Islet precursor cell (in vitro differentiated cells): ENCODE results near the gene ADAM17.

Experiments used
- DNase-seq: peaks from one replicate; pipeline ENCODE4 v3.0.0-alpha.2; 2018

Gene ADAM17

DNA sequence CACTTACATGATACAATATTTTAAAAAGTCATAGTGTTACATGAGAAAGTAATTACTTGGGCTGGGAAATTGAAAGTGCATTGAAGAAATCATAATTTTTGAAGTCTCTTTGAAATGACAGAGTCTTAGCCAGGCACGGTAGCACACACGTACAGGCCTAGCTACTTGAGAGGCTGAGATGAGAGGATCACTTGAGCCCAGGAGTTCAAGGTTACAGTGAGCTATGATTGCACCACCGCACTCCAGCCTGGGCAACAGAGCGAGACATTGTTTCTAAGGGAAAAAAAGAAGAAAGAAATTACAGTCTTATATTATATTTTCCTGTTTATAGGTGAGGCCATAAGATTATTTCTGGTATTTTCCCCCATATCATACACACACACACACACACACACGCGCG, 90.5 kb downstream of the ADAM17 start:
- DNase-seq, result no peak

DNA sequence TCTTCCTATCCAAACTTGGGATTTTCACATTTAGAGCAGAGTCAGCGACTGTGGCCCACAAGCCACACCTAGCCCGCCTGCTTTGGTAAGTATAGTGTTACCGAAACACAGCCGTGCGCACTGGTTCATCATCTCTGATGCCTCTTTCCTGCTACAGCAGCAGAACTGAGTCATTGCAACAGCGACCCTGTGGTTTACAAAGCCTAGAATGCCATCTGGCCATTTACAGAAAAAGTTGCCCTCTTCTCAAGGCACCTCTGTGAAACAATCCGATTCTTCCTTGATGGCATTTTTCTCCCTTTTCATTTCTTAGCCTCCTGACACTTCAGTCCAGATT, 92.0 kb downstream of the ADAM17 start:
- DNase-seq, result no peak

DNA sequence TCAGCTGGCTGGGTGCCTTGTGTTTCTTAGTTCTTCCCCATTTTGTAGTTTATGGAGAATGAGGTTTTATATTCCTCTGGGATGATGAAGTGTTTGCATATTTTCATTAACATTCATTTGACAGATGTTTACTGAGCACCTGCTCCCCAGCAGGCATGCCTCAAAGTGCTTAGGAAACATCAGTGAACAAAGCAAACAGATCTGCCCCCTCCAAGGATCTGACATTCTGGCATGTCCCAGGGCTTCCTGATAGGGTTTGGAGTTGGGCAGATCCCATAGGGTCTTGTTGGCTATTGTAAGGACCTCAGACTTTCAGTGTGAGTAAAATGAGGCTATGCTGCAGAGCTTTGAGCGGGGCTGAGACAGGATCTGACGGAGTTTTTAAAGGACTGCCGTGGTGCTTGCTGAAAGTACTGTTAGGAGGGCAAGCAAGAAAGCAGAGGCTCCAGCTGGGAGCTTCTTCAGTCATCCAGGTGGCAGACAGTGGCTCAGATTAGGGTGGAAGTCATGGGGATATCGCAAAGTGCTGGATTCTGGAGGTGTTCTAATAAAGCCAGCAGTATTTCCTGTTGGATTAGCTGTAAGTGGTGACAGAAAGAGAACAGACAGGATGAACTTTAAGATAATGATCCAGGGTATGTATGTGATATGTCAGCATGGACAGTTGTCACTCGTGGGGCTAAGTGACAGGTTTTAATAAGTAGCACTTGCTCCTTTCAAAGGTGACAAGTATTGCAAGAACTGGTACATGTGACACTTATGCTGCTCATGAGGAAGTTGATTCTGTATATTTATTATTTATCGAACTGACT, 92.5 kb downstream of the ADAM17 start:
- DNase-seq, result no peak

DNA sequence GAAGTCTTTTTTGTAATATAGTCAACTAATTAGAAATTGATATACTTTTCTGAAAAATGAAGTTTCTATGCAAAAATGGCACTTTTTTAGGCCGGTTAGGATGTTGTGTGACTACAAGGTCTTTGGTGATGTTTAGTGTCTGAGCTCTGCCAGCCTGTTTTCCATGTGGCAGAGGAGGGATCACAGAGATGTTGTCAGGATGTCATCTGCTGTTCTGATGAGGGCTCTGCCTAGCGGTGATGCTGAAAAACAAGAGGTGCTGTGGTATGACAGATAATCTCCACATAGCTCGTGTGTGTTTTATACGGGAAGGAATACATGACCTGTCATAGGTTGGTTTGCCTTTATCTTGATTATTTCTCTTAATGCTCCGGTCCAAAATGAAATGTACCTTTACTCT, 93.3 kb downstream of the ADAM17 start:
- no peak for DNase-seq

DNA sequence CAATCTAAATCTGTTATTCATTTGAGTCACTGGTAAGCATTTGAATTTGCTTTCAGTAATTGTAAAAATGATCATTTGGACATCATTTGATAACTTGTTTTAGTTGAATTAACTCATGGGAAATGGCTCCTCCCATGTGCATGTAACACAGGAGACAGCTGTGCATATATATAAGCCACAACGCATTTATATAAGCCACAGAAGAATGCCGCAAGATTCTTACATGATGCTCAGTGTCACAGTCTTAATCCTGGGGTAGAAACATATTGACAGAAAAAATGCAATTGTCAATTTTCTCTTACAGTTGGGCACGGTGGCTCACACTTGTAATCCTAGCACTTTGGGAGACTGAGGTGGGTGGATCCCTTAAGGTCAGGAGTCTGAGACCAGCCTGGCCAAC, 94.6 kb downstream of the ADAM17 start:
- no peak for DNase-seq

DNA sequence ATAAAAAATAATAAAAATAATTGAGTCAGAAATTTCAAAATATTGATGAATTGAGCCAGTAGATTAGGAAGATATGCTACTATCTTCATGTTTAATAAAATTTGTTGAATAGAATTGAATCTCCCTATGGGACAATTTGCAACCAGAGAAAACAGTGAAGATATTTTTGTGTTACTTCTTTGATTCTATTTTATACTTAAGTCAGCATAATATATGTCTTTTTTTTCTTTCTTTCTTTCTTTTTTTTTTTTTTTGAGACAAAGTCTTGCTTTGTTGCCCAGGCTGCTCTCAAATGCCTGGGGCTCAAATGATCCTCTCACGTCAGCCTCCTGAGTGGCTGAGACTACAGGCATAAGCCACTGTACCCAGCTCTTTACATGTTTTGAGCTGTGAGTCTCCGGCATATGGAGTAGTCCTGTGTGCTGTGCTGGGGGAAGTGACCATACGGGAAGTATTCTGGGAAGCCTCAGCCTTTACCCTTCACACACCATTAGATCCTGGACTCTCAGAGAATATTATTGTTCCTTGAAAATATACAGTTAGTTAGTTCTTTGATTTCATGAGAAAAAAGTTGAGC, 95.1 kb downstream of the ADAM17 start:
- no peak for DNase-seq

DNA sequence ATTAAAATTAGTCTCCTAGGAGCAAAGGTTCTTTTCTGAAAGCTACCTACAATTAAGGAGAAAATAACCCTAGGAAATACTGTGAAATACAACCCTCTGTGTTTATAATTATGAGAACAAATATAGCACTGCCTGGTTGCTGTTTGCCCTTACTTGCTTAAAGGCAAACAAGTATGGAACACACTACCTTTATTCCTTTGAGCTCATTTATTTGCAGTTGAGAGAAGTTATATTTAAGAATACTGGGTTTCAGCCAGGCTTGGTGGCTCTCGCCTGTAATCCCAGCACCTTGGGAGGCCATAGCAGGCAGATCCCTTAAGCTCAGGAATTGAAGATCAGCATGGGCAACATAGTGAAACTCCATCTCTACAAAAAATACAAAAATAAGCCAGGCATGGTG, 104.4 kb downstream of the ADAM17 start:
- no peak for DNase-seq

DNA sequence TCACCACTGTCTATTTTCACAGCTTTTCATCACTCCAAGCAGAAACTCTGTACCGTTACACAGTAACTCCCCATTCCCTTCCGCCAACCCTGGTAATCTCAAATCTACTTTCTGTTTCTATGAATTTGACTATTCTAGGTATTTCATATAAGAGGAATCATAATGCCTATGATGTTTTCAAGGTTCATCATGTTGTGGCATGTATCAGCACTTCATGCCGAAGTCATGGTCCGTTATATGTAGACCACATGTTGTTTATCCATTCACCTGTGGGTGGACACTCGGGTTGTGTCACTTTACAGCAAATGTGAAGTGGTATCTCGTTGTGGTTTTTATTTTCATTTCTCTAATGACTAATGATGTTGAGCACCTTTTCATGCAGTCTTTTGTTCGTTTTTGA, 110.5 kb downstream of the ADAM17 start:
- DNase-seq, result no peak

DNA sequence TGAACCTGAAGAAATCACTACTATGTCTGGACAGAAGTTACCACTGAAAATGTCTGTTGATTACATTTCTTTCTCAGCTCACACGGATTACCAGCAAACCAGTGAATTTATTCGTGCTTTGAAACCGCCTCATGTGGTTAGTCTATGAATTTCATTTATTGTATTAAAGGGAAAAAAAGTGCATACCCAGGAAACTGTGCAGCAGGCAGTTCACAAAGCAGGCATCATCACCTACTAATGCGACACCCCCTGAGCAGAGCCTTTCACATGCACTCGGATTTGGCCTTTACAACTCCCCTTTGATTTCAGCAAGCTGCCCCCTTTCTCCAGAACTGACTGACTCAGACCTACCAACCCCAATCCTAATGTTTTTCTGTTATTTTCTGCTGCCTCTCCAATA, 112.1 kb downstream of the ADAM17 start:
- no peak for DNase-seq

DNA sequence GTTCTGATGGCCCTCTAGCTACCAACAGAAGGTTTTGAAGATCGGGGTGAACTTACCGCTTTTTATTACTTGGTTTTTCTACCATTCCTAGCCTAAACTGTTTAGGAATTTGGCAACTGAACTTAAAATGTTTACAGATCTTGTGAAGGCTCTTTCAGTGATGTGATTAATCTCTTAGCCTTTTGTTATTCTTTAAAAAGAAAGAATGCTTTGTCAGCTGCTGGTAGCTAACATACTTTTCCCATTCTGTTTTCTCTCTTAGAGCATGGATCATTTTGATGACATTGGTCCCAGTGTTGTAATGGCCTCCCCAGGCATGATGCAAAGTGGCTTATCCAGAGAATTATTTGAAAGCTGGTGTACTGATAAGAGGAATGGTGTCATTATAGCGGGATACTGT, 114.1 kb downstream of the ADAM17 start:
- DNase-seq, result no peak

DNA sequence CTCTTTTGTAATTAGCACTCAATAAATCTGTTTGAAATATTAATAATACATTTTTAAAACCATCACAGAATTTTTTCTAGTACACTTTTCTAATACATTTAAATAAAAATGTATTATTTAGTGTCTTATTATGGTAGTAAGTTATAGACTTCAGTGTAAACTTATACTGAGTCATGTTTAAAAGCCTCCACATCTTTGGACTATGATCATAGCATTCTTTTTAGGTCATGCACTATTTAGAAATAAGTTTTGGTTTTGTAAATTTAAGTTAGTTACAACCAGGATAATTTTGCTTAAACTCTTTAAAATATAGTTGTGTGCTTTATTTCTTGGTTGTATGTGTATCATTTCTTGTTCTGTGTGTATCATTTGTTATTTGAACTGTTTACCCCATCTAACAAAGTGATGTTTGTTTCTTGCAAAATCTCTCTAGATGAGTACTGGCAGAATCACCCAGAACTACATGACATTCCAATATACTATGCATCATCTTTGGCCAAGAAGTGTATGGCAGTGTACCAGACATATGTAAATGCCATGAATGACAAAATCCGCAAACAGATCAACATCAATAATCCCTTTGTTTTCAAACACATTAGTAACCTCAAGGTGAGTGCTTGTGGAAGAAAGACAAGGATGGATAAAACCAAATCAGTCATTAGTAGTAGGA, 115.4 kb downstream of the ADAM17 start:
- no peak for DNase-seq

DNA sequence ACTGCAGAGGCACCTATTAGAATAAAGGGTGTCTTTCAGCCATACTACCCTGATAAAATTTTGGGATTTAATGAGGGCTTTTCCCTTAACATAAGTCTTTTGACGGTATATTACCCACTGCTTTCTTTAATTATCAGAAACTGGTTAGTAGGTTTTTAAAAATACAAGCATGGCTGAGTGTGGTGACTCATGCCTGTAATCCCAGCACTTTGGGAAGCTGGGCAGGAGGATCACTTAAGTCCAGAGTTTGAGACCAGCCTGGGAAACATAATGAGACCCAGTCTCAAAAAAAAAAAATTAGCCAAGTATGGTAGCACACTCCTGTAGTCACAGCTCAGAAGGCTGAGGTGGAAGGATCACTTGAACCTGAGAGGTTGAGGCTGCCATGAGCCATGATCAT, 116.1 kb downstream of the ADAM17 start:
- no peak for DNase-seq
